H1 (cell line): ENCODE data around the gene ALOX15B. TPM values are rescaled to one million over a fixed set of nuclear protein-coding genes. Genes with fewer than 3 reads are reported as not detected.

Source experiments
- ATF3 ChIP-seq: IDR thresholded peaks from 2 replicates; pipeline ENCODE4 v1.6.1; 2011; ENCODE audit warnings: low read depth, mild to moderate bottlenecking, low read length; ENCODE audit not compliant: insufficient read depth
- polyA plus RNA-seq, 7 experiments: library from polyadenylated mRNA; depleted of rRNA in 3 of 7; stranded (reverse) in 5 of 7; unstranded in 2 of 7; fragments of >200 nt in 5 of 7; fragments of 200-250 nt in 2 of 7; gene quantifications; 1 replicate in 5 of 7; 2 replicates in 1 of 7; 4 replicates in 1 of 7; pipeline versions ENCODE4 v1.2.1 to v1.2.3, GENCODE V29; 2011 to 2013; ENCODE audit warnings: missing spikeins in 2 of 7, mixed read lengths in 2 of 7
- total RNA-seq: library from RNA; stranded (reverse); fragmentation: NEBNext Ultra II Directional; extraction: Animal tissue kit (Norgen Biotek cat#: 25700); gene quantifications from 2 replicates; pipeline ENCODE4 v1.2.1, GENCODE V29; 2021

Gene ALOX15B
- total and polyA plus RNA-seq, 2 of the 8 experiments (the other 6 are each of a cell fraction or from before 2014, with no cell fraction given), result 0.63 to 0.91 TPM

DNA sequence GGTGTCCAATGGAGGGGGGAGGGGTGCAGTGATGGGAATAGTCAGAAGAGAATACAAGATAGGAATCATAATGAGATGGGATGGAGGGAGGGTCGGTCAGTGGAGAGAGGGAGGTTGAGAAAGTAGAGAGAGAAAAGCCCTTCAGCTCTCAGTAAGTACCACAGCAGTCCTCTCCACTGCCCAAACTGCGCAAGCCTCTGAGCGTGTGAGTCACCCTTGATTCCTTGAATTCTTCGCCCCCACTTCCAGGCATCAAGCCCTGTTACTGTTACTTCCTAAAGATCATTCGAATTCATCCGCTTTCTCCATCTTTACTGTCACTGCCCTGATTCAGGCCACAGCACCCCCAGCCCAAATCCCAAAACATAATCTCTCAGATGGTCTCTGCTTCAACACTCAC, 34.0 kb upstream of the ALOX15B start (continued):
- TF ChIP-seq ATF3, result no peak
